ENCODE measurements around the gene LSAMP.

LSAMP gene

GRCh38 chr3:115834068-115834467 is 611.2 kb downstream of the LSAMP start:
- H3K27ac ChIP-seq, result no peak overlapping the region
- peak; percentile 31 for DNase-seq (ENCODE audit: low read depth, low spot score)

GRCh38 chr3:115833074-115833473 is 612.2 kb downstream of the LSAMP start:
- DNase-seq (ENCODE audit: low read depth, low spot score), result no peak

GRCh38 chr3:115832265-115832664 is 613.0 kb downstream of the LSAMP start:
- no peak for DNase-seq (ENCODE audit: low read depth, low spot score)

More at GRCh38 chr3:115833074-115833473, 612.2 kb downstream of the LSAMP start:
- H3K27ac ChIP-seq, result no peak overlapping the region

GRCh38 chr3:115831864-115832263 is 613.4 kb downstream of the LSAMP start:
- no peak for DNase-seq (ENCODE audit: low read depth, low spot score)
- H3K27ac ChIP-seq, result no peak overlapping the region

More at GRCh38 chr3:115832265-115832664, 613.0 kb downstream of the LSAMP start:
- no peak overlapping the region for H3K27ac ChIP-seq

GRCh38 chr3:115830764-115831395 is 614.4 kb downstream of the LSAMP start:
- H3K27ac ChIP-seq, result no peak overlapping the region
- no peak for DNase-seq (ENCODE audit: low read depth, low spot score)

GRCh38 chr3:115828401-115828800 is 616.9 kb downstream of the LSAMP start:
- no peak for DNase-seq (ENCODE audit: low read depth, low spot score)
- H3K27ac ChIP-seq, result no peak overlapping the region

- no peak for DNase-seq (ENCODE audit: low read depth, low spot score)
- no peak overlapping the region for H3K27ac ChIP-seq
These were observed 617.8 kb downstream of the LSAMP start for GRCh38 chr3:115827495-115827894.

- DNase-seq (ENCODE audit: low read depth, low spot score), result no peak
- no peak overlapping the region for H3K27ac ChIP-seq
These were observed 620.2 kb downstream of the LSAMP start for GRCh38 chr3:115825046-115825445.

GRCh38 chr3:115823083-115823482 is 622.2 kb downstream of the LSAMP start:
- DNase-seq (ENCODE audit: low read depth, low spot score), result no peak

GRCh38 chr3:115822579-115822978 is 622.7 kb downstream of the LSAMP start:
- peak overlapping the region; percentile 24 for H3K27ac ChIP-seq
- no peak for DNase-seq (ENCODE audit: low read depth, low spot score)

More at GRCh38 chr3:115823083-115823482, 622.2 kb downstream of the LSAMP start:
- peak overlapping the region; percentile 24 for H3K27ac ChIP-seq

GRCh38 chr3:115819785-115820384 is 625.4 kb downstream of the LSAMP start:
- no peak overlapping the region for H3K27ac ChIP-seq
- DNase-seq (ENCODE audit: low read depth, low spot score), result peak; percentile 37

- no peak overlapping the region for H3K27ac ChIP-seq
These were observed 630.4 kb downstream of the LSAMP start for GRCh38 chr3:115814778-115815380.

GRCh38 chr3:115814006-115814405 is 631.3 kb downstream of the LSAMP start:
- no peak overlapping the region for H3K27ac ChIP-seq
- DNase-seq (ENCODE audit: low read depth, low spot score), result no peak

More at GRCh38 chr3:115814778-115815380, 630.4 kb downstream of the LSAMP start:
- no peak for DNase-seq (ENCODE audit: low read depth, low spot score)

GRCh38 chr3:115808816-115809215 is 636.5 kb downstream of the LSAMP start:
- no peak overlapping the region for H3K27ac ChIP-seq
- DNase-seq (ENCODE audit: low read depth, low spot score), result no peak

- no peak overlapping the region for H3K27ac ChIP-seq
- DNase-seq (ENCODE audit: low read depth, low spot score), result no peak
These were observed 637.0 kb downstream of the LSAMP start for GRCh38 chr3:115808244-115808643.

- no peak for DNase-seq (ENCODE audit: low read depth, low spot score)
- no peak overlapping the region for H3K27ac ChIP-seq
These were observed 638.8 kb downstream of the LSAMP start for GRCh38 chr3:115806501-115806900.

GRCh38 chr3:115805520-115805919 is 639.8 kb downstream of the LSAMP start:
- DNase-seq (ENCODE audit: low read depth, low spot score), result no peak
- H3K27ac ChIP-seq, result peak overlapping the region; percentile 65

GRCh38 chr3:115804713-115805119 is 640.6 kb downstream of the LSAMP start:
- no peak for DNase-seq (ENCODE audit: low read depth, low spot score)
- H3K27ac ChIP-seq, result peak overlapping the region; percentile 65

GRCh38 chr3:115804200-115804599 is 641.1 kb downstream of the LSAMP start:
- H3K27ac ChIP-seq, result peak overlapping the region; percentile 65
- no peak for DNase-seq (ENCODE audit: low read depth, low spot score)

GRCh38 chr3:115803661-115804060 is 641.6 kb downstream of the LSAMP start:
- no peak overlapping the region for H3K27ac ChIP-seq
- no peak for DNase-seq (ENCODE audit: low read depth, low spot score)

GRCh38 chr3:115800489-115801075 is 644.7 kb downstream of the LSAMP start:
- no peak for DNase-seq (ENCODE audit: low read depth, low spot score)
- H3K27ac ChIP-seq, result no peak overlapping the region
